Measurements from ENCODE around the gene TEC.

GRCh38 chr4:48225368-48226141, 44.1 kb downstream of the TEC start:
- no peak for TF ChIP-seq EZH2 (IDR thresholded peaks at IDR 0.05; ENCODE audit: insufficient read depth, poor library complexity, severe bottlenecking)
- no peak for TF ChIP-seq EZH2phosphoT487 (IDR thresholded peaks at IDR 0.05; ENCODE audit: insufficient read depth, low read depth)
